T1000 (cell line): ENCODE data around the gene DDX54.

Experiments used
- DNase-seq: peaks from one replicate; lab custom pipeline; 2025; ENCODE audit warnings: mixed read lengths; lab: John Stamatoyannopoulos, UW

Gene DDX54

DNA sequence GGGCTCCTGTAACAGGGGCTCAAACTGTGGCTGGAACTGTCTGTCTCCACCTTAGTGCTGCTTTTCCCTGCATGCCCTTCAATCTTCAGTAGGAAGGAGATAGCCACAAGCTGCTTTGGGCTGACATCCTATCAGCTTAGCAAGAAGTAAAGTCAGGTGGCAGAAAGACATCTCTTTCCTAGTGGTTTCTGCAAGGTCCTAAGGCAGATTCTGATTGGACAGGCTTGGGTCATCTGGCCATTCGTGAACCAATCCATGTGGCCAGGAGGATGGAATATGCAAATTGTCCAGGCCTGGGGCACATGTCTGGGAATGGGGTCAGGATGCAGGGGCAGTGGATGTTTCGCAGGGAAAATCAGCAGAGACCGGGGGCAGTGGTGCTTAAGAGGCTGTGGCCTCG lies 5.5 kb upstream of the DDX54 start:
- no peak for DNase-seq

- DNase-seq, result no peak
Observed at GRCh38 chr12:113189361-113189760, 4.1 kb upstream of the DDX54 start.

GRCh38 chr12:113186666-113187325 lies 1.5 kb upstream of the DDX54 start:
- DNase-seq, result no peak

GRCh38 chr12:113186033-113186365 lies 721 bp upstream of the DDX54 start:
- DNase-seq, result no peak

GRCh38 chr12:113184900-113185179 lies 438 bp downstream of the DDX54 start:
- peak; percentile 85 for DNase-seq

- DNase-seq, result no peak
Observed at GRCh38 chr12:113184098-113184899, 979 bp downstream of the DDX54 start.

DNA sequence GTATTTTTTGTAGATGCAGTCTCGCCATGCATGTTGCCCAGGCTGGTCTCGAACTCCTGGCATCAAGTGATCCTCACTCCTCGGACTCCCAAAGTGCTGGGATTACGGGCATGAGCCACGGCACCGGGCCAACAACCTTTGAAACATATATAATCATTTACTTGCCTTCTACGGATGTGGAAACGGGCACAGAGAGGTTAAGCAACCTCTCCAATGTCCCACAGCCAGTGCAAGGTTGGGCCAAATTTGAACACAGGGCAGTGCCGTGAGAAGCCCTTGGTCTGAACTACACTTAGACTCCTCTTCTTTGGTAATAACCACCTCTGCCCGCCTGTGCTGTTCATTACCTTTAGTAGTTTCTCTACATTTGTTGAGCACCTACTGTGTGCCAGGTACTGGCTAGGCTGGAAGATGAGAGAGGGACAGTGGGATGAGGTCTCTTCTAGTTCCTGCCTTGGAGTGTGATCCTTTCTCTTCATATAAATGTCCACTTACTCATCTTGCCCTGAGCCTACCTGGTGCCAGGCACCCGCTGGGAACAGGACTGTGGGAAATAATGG lies 2.2 kb downstream of the DDX54 start:
- DNase-seq, result no peak

DNA sequence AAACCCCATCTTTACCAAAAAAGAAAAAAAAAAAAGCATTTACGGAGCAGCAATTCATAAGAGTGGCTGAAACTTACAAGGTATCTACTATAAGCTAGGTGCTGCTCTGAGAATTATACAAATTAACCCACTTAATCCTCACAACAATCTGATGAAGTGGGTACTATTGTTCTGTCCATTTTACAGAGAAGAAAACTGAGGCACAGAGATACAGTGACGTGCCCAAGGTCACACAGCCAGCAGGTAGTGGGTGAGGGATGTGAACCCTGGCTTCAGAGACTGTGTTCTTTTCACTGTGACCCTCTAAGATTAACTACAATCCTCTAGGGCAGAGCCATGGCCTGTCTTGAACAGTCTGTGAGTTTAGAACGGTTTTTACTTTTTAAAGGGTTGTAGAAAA lies 3.3 kb downstream of the DDX54 start:
- DNase-seq, result no peak

DNA sequence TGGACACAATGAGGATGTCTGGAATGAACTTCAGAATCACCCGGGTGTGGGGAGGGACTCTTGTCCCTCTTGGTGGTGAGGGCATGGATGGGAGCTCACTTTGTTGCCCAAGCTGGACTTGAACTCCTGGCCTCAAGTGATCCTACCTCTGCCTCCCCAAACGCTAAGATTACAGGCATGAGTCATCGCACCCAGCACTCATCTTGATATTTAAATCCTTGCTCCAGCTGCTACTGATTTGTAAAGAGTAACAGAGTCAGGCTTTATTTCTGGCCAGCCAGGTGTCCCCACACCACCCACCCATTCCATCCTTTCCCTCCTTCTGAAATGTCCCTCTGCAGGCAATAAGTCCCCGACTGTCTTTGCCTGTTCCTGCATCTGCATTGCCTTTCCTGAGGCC lies 4.9 kb downstream of the DDX54 start:
- DNase-seq, result no peak

GRCh38 chr12:113179023-113179422 lies 6.3 kb downstream of the DDX54 start:
- DNase-seq, result no peak

DNA sequence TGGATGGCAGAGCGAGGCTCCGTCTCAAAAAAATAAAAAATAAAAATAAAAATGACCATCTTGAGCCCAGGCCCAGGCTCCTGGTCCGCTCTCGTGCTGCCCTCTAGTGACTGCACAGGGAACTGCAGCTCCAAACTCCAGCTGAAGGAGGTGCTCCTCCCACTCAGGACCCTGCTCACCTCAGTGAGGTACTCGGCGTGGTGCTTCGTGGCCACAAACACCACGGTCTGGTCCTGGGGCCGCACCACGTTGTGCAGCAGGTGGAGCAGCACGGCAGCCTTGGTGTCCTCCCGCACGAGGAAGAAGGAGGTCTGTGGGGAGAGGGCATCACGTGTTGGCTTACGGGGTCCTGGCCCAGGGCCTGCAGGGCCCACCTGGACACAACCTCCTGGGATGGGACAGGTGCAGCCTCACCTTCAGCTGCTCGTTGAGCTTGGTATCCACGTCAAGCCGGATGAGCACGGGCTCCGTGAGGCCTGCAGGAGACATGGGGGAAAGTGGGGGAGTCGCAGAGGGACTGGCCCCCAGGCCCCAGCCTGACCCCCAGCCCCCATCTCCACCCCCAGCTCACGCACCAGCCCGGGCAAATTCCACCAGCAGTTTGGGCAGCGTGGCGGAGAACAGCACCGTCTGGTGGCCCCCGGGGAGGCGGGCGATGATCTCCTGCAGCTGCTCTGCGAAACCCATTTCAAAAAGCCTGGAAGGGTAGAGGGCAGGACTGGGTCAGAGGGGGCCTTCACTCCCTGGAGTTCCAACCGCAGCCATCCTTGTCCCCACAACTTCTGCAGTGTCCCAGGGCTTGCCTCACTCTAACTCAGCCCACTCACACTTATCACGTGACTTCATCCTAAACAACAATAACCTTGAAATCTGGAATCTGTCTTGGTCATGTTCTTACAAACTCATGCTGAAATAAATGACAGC lies 10.6 kb downstream of the DDX54 start:
- DNase-seq, result peak; percentile 62

GRCh38 chr12:113173081-113173698 lies 12.1 kb downstream of the DDX54 start:
- no peak for DNase-seq

DNA sequence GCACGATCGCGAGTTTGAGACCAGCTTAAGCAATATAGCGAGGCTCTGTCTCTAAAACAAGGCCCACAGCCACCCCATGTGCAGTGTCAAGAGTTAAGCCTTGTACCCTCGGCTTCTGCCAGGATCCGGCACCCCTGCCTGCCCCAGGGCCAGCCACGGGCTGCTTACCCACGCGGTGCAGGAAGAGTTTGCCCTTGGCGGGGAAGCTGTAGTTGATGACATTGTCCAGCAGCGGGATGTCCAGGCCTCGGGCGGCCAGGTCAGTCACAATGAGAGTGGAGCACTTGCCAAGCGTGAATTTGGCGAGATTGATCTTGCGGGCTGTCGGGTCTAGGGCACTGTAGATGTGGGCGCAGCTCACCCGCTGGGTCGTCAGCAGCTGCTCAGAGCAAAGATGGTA lies 13.1 kb downstream of the DDX54 start:
- DNase-seq, result no peak

- no peak for DNase-seq
Observed at GRCh38 chr12:113171543-113171942, 13.7 kb downstream of the DDX54 start.

DNA sequence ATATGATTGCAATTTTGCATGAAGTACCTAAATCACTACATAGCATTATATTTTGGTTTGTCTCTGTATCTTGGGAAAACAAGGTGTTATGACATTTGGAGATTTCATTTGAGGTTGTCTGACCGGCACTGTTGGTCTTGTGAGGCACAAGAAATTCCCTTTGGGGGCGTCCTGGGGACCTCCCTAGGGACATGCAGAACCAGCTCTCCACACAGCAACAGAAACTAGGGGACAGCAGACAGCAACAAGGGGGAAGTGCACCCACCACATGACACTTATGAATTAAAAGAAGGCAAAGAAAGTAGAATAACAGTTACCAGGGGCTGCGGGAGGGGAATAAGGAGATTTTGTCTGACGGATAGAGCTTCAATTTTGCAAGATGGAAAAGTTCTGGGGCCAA lies 14.4 kb downstream of the DDX54 start:
- DNase-seq, result no peak

GRCh38 chr12:113170457-113170856 lies 14.8 kb downstream of the DDX54 start:
- no peak for DNase-seq

DNA sequence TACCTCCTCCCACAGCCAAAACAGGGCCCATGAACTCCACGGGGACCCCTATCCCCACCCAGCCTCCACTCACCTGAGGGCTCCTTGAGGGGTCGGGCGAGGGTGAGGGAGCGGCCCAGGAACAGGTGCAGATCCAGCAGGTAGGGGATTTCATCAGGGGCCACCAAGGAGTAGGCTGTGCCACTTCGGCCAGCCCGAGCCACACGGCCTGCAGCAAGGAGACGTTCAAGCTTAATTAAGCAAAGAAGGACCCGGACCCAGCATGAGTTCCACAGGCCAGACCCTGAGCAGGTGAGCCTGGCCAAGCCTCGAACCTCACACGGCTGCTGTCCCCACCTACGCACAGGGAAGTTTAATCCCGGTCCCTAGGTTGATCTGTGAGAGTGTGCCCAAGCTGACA lies 15.6 kb downstream of the DDX54 start:
- no peak for DNase-seq

DNA sequence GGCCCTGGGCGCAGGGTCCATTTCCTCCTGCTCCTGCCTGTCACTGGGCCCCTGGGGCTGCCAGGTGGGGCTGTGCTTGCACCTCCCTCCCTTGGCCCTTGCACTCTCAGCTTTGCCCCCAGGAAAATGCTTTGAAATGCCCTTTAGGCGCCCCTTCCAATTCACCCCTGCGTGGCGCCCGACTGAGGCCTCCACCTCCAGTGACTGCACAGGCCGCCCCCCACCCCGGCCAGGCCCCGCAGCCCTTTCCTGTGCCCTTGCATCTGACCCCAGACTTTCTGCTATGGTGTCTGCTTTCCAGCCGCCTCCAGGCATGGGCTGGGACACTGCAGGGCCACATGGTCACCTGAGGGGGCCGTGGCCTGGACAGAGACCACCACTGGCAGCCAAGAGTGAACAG lies 17.4 kb downstream of the DDX54 start:
- no peak for DNase-seq

DNA sequence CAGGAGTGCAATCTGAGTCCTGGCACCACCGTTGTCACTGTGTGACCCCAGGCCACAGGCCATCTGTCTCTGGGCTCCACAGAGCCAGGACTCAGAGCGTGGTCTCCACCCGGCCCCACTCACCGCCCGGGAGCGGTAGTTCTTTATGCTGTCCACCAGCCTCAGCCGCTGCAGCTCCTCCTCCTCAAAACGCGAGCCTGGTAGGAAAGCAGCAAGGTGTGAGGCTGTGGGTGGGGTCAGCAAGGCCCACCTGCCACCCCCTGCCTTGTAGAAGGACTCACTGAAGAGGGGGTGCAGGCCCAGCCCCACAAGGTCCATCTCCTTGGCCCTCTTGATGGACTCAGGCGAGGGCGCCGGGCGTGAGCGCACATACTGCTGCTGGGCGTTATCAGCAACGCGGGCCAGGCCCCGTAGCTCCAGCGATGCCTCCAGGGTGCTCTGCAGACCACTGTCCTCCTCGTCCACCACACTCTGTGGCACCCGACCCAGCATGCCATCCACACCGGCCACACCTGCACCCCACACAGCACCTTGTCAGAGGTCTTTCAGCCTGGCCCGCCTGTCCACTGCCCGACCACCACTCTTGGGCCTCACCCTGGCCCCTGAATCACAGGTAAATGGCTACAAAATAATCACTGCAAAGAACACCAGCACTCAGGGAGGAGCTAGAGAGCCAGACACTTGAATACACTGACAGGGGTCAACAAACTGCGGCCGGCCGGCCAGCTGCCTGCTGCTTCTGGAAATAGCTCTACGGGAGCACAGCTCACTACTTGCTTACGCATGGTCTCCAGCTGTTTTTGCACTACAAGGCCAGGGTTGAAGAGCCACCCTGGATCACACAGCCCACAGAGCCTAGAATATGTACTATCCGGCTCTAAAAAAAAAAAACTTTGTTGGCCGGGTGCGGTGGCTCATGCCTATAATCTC lies 19.5 kb downstream of the DDX54 start:
- DNase-seq, result no peak

- DNase-seq, result no peak
Observed at GRCh38 chr12:113164014-113164413, 21.3 kb downstream of the DDX54 start.

- DNase-seq, result no peak
Observed at GRCh38 chr12:113163030-113163360, 22.3 kb downstream of the DDX54 start.
